ENCODE data around the gene ELFN2. TPM values are rescaled to one million over a fixed set of nuclear protein-coding genes. Genes with fewer than 3 reads are reported as not detected.
"Not testable (repeated sequence)": the region's sequence is repeated elsewhere in the genome, so short reads cannot be mapped to it uniquely, and the experiment has no call there.

ELFN2 gene
- polyA plus RNA-seq, 1 experiment = 2.6 TPM

DNA sequence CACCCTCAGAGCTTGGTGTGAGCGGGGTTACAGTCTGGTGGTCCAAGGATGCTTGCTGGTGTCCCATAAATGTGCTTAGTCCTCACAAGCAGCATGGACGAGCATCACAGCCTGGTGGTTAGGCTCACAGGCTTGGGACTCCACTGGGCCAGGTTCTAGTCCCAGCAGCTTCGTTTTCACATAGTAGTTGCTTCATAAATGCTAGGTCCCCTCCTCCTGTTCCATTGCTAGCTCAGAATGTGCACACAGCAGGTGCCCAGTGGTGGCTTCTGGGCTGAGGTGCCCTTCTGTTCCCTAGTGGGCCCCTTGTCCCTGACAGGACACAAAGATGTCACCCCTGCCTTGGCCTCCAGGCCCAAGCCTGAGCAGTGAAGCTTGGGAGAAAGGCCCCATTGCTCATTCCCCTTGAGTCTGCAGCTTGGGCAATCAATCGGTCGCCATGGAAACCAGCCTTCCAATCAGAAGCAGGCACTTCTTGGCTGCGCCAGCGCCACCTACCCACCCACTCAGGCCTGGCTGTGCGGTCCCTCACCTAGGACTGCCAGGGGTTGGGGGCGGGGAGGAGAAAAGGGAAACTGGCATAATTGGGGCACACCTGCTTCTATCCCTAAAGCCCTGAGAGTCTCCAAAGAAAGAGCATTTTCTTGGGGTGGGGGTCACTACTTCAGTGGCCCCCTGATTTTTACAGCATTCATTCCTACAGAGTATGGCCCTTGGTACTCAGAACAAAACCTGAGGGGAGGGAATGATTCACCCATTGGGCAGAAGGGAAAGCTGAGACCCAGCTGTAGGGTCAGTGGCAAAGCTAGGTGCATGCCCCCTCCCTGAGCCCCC lies 96.9 kb downstream of the ELFN2 start:
- POLR2A ChIA-PET = interaction anchor here (0.5 kb wide), 1 partner anchor 108 kb away, joined by 4 read pairs; no protein-coding TSS in a partner anchor
- H3K4me3 ChIP-seq (ENCODE audit: low read depth, low read length) = no peak overlapping the region
- DNase-seq (ENCODE audit: low read depth, low spot score) = peak; percentile 89
- TF ChIP-seq, protein P1, sequence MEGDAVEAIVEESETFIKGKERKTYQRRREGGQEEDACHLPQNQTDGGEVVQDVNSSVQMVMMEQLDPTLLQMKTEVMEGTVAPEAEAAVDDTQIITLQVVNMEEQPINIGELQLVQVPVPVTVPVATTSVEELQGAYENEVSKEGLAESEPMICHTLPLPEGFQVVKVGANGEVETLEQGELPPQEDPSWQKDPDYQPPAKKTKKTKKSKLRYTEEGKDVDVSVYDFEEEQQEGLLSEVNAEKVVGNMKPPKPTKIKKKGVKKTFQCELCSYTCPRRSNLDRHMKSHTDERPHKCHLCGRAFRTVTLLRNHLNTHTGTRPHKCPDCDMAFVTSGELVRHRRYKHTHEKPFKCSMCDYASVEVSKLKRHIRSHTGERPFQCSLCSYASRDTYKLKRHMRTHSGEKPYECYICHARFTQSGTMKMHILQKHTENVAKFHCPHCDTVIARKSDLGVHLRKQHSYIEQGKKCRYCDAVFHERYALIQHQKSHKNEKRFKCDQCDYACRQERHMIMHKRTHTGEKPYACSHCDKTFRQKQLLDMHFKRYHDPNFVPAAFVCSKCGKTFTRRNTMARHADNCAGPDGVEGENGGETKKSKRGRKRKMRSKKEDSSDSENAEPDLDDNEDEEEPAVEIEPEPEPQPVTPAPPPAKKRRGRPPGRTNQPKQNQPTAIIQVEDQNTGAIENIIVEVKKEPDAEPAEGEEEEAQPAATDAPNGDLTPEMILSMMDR (IDR thresholded peaks at IDR 0.05; ENCODE audit: low read depth, low read length) = peak; percentile 51
- CTCF ChIA-PET = interaction anchor here (0.6 to 1.7 kb wide), 7 partner anchors 13 to 142 kb away, joined by 3 to 8 read pairs (median 3); no protein-coding TSS in a partner anchor
- H3K27me3 ChIP-seq (ENCODE audit: control insufficient read depth, insufficient read depth, low read length) = peaks cover 3% of the 10 kb centered on the region
- peak overlapping the region; percentile 68 for H3K27ac ChIP-seq (ENCODE audit: low read depth, low read length)
- H3K9me3 ChIP-seq (ENCODE audit: control insufficient read depth, insufficient read depth, low read length) = peaks cover 5% of the 10 kb centered on the region; the same call in 1 of the 2 replicates

DNA sequence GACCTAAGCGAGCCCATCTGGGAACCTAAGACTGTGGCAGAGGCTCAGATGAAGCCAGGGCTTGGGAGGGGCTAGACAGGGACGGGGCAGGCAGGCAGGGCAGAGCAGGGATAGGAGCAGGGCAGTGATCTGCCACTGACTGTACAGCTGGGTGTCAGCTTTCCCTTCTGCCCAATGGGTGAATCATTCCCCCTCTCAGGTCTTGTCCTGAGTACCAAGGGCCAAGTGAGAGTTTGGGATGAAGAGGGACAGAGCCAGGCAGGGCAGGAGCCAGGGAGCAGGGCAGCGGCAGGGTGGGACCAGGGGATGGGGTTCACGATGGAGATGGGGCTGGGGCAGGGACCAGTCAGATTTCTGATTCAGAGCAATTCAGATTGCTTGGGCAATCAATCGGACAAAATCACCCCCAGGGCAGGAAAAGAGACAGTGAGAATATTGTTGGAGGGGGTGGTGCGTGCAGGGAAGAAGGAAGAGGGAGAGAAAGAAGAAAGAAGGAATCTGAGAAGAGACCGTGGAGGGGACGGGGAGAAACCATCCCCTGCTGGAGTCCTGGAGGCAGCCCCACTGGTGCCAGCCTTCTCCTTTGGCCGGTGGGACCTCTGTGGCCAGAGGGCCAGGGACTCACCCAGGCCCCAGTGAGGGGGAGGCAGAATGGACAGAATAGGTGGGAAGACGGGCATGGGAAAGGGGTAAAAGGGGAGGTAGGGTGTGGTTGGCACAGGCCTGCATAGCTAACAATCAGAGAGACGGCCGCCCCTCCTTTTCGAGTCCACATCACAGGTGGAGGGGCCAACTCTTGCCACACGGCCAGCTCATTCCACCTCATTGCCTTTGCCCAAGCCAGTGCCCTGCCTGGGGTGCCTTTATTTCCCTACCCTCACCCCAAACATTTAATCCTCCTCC lies 97.8 kb downstream of the ELFN2 start:
- TF ChIP-seq, protein P1 (IDR thresholded peaks at IDR 0.05; ENCODE audit: low read depth, low read length) = no peak
- Histone ChIP-seq H3K27me3 (ENCODE audit: control insufficient read depth, insufficient read depth, low read length) (peaks cover 5% of the 10 kb centered on the region), H3K4me3 (ENCODE audit: low read depth, low read length) (no peak overlapping the region), H3K9me3 (ENCODE audit: control insufficient read depth, insufficient read depth, low read length) (peaks cover 5% of the 10 kb centered on the region; the same call in 1 of the 2 replicates), H3K27ac (ENCODE audit: low read depth, low read length) (peak overlapping the region; percentile 68)
- POLR2A ChIA-PET = interaction anchor here (1.1 kb wide), 1 partner anchor 17 kb away, joined by 3 read pairs; no protein-coding TSS in a partner anchor
- DNase-seq (ENCODE audit: low read depth, low spot score) = no peak
- CTCF ChIA-PET = interaction anchor here (0.6 to 1.7 kb wide), 3 partner anchors 95 to 100 kb away, joined by 3 to 5 read pairs (median 3); no protein-coding TSS in a partner anchor

DNA sequence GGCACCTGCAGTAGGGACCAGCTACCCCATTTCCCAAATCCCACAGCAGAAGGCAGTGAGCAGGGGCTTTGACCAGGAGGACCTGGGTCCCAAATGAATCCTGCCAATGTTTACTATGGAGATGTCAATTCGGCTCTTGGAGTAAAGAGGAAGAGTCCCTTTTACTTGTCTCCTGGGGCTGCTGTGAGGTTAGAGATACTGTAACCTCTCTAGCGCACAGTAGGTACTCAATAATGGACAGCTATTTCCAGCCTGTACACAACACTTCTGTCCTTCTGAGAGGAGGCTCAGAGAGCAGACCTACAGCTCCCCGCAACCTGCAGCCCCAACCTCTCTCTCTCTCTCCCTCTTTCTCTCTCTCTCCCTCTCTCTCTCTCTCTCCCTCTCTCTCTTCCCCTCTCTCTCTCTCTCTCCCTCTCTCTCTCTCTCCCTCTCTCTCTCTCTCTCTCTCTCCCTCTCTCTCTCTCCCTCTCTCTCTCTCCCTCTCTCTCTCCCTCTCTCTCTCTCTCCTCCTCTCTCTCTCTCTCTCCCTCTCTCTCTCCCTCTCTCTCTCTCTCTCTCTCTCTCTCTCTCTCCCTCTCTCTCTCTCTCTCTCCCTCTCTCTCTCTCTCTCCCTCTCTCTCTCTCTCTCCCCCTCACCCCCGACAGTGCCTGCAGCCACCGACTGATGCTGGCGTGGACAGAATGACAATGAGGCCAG lies 98.6 kb downstream of the ELFN2 start:
- H3K9me3 ChIP-seq (ENCODE audit: control insufficient read depth, insufficient read depth, low read length); CTCF ChIA-PET; DNase-seq (ENCODE audit: low read depth, low spot score); H3K4me3 ChIP-seq (ENCODE audit: low read depth, low read length); H3K27me3 ChIP-seq (ENCODE audit: control insufficient read depth, insufficient read depth, low read length): not testable (repeated sequence)
- POLR2A ChIA-PET = interaction anchor here (0.7 to 1.1 kb wide), 3 partner anchors 17 to 104 kb away, joined by 3 to 7 read pairs (median 5); no protein-coding TSS in a partner anchor
- H3K27ac ChIP-seq (ENCODE audit: low read depth, low read length) = peak overlapping the region; percentile 89

DNA sequence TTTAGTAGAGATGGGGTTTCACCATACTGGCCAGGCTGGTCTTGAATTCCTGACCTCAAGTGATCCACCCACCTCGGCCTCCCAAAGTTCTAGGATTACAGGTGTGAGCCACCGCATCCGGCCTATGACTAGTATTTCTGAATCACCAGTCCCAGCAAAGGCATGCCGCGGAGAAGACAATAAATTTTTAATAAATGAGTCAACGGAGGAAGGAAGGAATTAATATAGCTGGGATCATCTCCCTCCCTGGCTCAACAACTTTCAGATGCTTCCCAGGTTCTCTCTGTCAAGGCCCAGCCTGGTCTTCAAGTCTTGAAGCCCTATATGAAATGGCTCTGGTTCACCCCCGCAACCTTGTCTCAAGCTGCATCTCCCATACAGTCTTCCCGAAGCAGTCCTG lies 99.3 kb downstream of the ELFN2 start:
- POLR2A ChIA-PET = interaction anchor here (0.7 to 1.1 kb wide), 3 partner anchors 18 to 104 kb away, joined by 3 to 7 read pairs (median 5); no protein-coding TSS in a partner anchor
- Histone ChIP-seq H3K27ac (ENCODE audit: low read depth, low read length) (peak overlapping the region; percentile 89), H3K4me3 (ENCODE audit: low read depth, low read length) (no peak overlapping the region), H3K27me3 (ENCODE audit: control insufficient read depth, insufficient read depth, low read length) (peaks cover 2% of the 10 kb centered on the region), H3K9me3 (ENCODE audit: control insufficient read depth, insufficient read depth, low read length) (peaks cover 5% of the 10 kb centered on the region; the same call in 1 of the 2 replicates)
- DNase-seq (ENCODE audit: low read depth, low spot score) = peak; percentile 74
- TF ChIP-seq, protein P1 (IDR thresholded peaks at IDR 0.05; ENCODE audit: low read depth, low read length) = no peak
- CTCF ChIA-PET = no interaction called here

DNA sequence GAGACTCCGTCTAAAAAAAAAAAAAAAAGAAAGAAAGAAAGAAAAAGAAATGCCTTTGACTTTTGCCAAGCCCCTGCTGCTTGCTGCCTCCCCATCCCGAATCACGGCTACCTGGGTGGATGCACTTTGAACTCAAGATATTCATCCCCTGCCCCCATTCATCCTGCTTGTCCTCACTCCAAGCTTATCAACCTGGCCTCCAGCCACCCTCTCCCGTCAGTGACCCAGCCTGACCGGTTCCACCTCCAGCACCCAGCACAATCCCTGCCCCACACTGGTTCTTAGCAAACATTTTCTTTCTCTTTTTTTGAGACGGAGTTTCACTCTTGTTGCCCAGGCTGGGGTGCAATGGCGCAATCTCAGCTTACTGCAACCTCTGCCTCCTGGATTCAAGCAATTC lies 100.6 kb downstream of the ELFN2 start:
- no peak for DNase-seq (ENCODE audit: low read depth, low spot score)
- Histone ChIP-seq H3K4me3 (ENCODE audit: low read depth, low read length) (no peak overlapping the region), H3K27ac (ENCODE audit: low read depth, low read length) (no peak overlapping the region), H3K27me3 (ENCODE audit: control insufficient read depth, insufficient read depth, low read length) (peaks cover 2% of the 10 kb centered on the region), H3K9me3 (ENCODE audit: control insufficient read depth, insufficient read depth, low read length) (peaks cover 5% of the 10 kb centered on the region; the same call in 1 of the 2 replicates)
- ChIA-PET POLR2A (no interaction called here), CTCF (interaction anchor here (0.8 kb wide), 1 partner anchor 11 kb away, joined by 3 read pairs; no protein-coding TSS in a partner anchor)
- TF ChIP-seq, protein P1 (IDR thresholded peaks at IDR 0.05; ENCODE audit: low read depth, low read length) = no peak
